COLO668 (cell line): ENCODE results near the gene GJD3.

Experiments used
- DNase-seq: peaks from one replicate; lab custom pipeline; 2025; ENCODE audit not compliant: unreplicated experiment; lab: John Stamatoyannopoulos, UW

GJD3 gene

GRCh38 chr17:40325156-40326013, 39.2 kb downstream of the GJD3 start:
- no peak for DNase-seq

- no peak for DNase-seq
Observed at GRCh38 chr17:40323391-40324381, 40.9 kb downstream of the GJD3 start.

DNA sequence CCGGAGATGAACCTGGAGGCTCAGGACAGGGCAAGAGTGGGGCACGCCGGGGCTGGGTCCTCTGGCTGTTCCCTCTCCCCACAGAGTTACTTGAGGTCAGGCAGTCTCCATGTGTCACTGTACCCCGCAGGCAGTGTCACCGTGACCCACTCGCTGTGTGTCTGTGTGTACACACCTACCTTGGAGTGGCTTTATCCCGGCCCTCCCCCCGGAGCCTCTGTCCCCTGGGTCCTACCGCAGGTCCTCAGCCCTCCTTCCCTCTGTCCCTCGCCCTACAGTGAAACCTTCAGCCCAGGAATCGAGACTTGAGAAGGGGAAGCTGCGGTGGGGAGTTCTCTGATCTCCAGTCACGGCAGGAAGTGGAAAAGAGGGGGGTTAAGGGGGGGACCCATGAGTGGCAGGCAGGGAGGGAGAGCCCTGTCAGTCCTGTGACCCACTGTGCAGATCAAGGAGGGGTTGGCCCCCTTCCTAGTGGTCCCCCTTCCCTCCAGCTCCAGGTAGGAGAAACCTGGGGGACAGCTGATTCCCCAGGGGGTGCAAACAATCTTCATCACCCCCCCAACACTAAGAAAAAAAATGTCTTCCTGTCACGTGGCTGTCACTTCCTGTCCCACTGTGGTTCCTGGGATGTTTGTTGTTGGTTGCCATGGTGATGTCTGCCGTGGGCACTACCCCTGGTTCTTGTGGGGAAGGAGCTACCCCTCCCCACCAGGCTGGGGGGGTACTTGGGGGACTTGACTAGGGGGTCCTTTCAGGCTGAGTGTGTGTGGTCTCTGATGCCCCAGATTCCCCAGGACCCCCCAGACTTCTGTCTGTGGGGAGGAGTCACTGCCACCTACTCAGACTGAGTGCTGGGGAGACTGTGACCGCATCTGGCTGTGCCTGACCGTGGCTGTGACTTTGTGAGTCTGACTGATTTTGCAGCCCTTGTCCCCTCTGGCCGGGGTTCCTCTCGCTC, 41.9 kb downstream of the GJD3 start:
- peak; percentile 3 for DNase-seq

GRCh38 chr17:40321961-40322357, 42.6 kb downstream of the GJD3 start:
- DNase-seq: no peak

GRCh38 chr17:40321524-40321929, 43.0 kb downstream of the GJD3 start:
- DNase-seq: no peak

- no peak for DNase-seq
Observed at GRCh38 chr17:40320756-40321523, 43.6 kb downstream of the GJD3 start.

DNA sequence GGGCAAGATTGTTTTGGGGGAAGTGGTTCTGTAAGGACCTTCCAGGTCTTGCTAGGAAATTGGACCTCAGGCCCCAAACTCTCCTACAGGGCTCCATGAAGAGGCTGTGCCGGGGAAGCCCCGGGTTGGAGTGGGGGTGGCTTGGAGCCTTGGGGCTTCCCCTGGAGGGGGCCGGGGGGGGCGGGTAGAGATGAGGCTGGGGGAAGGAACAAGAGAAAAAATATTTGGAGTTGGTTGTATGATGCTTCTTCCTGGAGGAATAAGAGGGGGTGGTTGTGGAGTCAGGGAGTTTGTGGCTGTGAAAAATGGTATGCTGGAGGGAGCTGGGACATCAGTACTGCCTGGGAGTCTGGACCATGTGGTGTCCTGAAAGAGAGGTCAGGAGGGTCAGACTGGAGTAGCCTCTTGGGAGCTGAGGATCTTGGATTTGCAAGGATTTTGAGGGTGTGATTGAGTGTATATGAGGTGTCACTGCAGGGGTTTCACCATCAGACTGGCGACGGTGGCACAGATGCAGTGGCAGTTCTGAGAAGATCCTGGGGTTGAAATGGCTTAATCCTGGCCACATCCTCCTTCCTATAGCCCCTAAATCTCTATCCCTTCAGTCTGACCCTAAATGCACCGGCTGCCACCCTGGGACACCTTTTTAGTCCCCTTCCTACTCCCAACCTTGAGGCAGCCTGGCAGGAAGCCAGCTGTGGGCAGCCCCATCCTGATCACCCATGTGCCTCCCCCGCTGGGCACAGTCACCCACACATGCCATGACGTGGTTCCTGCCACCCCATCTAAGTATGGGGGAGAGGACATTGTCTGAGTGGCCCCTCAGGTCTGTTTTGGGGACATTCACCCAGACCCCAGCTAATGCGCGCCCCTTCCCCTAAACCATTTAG, 44.6 kb downstream of the GJD3 start:
- no peak for DNase-seq

GRCh38 chr17:40318830-40319391, 45.6 kb downstream of the GJD3 start:
- no peak for DNase-seq

DNA sequence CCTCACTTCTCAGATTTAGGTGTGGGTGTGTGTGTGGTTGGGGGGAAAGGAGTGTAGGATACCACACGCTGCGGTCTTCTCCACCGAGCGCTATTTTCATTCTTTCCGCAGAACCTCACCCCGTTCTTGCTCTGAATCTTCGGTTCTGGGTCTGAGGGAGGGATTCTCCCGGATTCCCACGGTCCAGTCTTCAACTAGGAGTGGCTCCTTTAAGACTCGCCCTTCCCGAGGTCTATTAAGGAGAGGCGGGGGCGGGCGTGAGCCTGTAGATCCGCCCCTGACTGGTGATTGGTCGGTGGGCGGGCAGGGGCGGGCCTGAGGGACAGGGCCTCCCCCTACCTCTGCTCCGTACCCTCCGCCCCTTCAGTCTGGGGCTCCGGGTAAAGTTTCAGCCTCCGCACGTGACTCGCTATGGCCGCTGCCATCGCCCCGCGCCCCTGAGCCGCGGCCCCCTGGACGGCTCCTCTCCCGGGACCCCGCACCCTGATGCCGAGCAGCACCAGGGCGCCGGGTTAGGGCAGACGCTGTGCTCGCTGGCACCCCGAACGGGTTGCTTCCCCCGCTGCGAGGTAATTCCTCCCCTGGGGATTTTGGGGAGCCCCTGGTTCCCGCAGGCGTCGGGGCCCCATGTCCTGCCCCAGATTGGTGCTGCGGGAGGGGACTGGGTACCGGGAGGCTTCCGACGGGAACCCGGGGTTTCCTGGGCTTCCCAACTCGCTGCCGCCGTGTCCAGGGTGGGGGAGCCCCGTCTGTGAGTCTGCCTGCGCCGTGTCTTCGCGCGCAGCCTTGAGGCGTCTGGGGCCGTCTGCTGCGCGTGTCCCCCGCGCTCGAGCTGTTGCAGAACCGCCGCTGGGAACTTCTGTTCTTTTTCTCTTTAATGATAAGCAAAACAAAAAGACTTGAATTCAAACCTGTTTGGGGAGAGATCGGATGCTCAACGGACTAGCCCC, 46.4 kb downstream of the GJD3 start:
- peak; percentile 90 for DNase-seq

GRCh38 chr17:40317345-40317873, 47.1 kb downstream of the GJD3 start:
- DNase-seq: peak; percentile 25

GRCh38 chr17:40316571-40317344, 47.8 kb downstream of the GJD3 start:
- DNase-seq: peak; percentile 48

DNA sequence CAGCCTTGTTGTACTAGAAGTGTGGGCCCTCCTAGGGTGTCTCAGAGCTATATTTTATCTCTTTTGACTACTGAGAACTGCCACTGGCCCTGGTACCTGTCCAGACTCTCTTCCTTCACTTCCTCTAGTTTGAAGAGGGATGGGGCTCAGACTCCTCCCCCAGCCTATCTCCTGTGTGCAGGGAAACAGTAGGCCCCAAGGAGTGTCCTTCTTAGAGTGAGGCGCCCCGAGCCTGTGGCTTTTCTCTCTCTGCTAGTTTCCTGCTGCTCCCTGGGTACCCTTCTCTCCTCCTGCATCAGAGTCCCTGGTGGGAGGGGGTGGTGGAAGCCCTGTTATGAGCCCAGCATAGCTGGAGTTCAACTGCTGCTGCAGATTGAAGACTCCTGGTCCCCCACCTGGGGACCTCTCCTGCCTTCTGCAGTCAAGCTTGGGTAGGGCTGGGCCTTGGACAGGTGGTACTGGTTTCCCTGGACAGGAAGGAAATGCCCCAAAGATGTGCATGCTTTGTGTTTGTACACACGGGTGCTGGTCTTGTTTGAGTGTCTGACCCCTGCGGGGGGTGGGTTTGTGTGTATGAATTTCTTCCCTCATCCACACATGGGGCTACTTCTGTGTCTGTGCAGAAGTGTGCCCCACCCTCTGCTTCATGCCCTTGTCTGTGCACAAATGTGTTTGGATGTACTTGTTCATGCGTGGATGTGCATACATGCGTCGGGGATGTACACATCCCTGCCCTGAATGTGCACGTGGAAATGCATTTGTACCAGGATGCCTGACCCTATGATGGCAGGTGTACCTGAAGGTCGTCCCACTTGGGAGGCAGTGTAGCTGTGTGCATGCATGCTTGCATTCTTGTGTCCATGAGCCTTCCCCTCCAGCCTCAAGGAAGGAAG, 48.6 kb downstream of the GJD3 start:
- DNase-seq: peak; percentile 36

DNA sequence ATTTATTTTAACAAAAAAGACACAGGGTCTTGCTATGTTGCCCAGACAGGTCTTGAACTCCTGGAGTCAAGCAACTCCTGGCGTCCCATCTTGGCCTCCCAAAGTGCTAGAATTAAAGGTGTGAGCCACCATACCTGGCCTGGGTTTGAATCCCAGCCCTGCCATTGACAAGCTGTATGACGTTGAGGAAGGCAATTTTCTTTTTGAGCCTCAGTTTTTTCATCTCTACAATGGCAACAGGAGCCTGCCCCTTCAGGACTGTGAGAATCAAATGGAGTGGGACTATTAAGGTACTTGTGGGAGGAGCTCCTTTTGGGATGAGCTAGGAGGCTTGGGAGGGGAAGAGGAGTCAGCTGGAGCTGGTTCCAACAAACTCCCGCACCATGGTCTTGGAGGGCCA, 49.3 kb downstream of the GJD3 start:
- DNase-seq: no peak

- peak; percentile 94 for DNase-seq
Observed at GRCh38 chr17:40314584-40314956, 50.0 kb downstream of the GJD3 start.
